Measurements from ENCODE around the gene LRWD1. TPM values are rescaled to one million over a fixed set of nuclear protein-coding genes. Genes with fewer than 3 reads are reported as not detected.
"Not testable (repeated sequence)": the region's sequence is repeated elsewhere in the genome, so short reads cannot be mapped to it uniquely, and the experiment has no call there.

Gene LRWD1
- total RNA-seq, 4 donors from 2014 or later, result 22.6 to 79.2 (median 23.8) TPM

DNA sequence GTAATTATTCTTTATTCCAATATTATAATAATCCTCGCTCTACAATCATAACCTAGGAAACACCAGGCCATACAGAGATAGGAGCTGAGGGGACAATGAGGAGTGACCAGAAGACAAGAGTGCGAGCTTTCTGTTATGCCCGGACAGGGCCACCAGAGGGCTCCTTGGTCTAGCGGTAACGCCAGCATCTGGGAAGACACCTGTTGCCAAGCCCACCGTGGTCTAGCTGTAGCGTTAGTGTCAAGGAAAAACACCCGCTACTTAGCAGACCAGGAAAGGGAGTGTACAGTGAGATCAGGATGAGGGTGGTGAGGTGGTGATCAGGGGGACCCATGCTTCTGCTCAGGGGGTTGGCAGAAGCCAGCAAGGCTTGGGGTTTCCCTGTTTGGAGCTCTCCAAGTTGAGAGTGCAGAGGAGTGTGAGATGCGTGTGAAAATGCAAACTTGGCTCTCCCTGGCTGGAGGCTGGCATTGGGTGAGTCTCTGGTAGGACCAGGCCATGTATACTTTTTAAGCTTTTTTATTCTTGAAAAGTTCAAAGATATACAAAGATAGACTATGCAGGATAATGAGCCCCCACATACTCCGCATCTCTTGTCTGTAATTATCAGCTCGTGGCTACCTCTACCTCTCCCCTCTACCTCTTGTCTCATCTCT is 15.3 kb downstream of the LRWD1 start:
- H3K9me3 ChIP-seq, H3K27me3 ChIP-seq, H3K4me1 ChIP-seq, H3K27ac ChIP-seq, H3K4me3 ChIP-seq, H3K36me3 ChIP-seq: not testable (repeated sequence)
- peak in 2 of 3 donors; percentile 61 to 82 for DNase-seq
- TF ChIP-seq, protein P1, sequence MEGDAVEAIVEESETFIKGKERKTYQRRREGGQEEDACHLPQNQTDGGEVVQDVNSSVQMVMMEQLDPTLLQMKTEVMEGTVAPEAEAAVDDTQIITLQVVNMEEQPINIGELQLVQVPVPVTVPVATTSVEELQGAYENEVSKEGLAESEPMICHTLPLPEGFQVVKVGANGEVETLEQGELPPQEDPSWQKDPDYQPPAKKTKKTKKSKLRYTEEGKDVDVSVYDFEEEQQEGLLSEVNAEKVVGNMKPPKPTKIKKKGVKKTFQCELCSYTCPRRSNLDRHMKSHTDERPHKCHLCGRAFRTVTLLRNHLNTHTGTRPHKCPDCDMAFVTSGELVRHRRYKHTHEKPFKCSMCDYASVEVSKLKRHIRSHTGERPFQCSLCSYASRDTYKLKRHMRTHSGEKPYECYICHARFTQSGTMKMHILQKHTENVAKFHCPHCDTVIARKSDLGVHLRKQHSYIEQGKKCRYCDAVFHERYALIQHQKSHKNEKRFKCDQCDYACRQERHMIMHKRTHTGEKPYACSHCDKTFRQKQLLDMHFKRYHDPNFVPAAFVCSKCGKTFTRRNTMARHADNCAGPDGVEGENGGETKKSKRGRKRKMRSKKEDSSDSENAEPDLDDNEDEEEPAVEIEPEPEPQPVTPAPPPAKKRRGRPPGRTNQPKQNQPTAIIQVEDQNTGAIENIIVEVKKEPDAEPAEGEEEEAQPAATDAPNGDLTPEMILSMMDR (IDR thresholded peaks at IDR 0.05), result peak in 4 of 6 experiments; percentile 32 to 58 (median 48)

DNA sequence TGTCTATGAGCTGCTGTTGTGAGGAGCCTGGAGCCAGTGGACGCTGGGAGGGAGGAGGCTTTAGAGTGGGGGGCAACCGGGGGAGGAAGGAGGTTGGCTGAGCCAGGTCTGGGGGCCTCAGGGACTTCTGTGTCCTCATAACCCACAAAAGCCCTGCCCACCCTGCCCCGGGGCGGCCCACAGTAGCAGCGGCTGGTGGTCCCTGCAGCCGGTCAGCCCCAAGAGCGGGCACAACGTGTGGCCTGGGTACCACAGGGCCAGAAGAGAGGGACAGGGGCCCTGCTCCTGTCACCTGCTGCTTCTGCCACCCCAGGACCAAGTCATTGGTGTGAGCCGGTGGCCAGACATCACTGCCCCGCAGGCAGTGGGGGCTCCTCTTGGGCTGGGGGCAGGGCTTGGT is 17.2 kb downstream of the LRWD1 start:
- not testable (repeated sequence) for H3K4me3 ChIP-seq, H3K36me3 ChIP-seq, H3K4me1 ChIP-seq, H3K27me3 ChIP-seq, H3K9me3 ChIP-seq, H3K27ac ChIP-seq, DNase-seq

DNA sequence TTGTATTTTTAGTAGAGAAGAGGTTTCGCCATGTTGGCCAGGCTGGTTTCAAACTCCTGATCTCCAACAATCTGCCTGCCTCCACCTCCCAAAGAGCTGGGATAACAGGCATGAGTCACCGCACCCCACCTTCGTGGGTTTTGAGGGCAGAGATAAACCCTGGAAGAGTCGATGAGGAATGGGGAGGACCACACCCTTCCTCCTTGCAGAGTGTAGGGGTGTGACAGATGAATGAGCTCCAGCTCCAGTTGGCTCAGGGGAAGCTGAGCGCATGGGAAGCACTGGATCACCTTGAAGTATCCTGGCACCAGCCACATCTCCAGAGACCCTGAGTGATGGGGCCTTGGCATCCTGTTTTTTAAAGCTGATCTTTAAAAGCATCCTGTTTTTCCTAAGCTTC is 19.5 kb downstream of the LRWD1 start:
- not testable (repeated sequence) for H3K9me3 ChIP-seq, H3K36me3 ChIP-seq, H3K27ac ChIP-seq, DNase-seq, H3K27me3 ChIP-seq, H3K4me1 ChIP-seq, H3K4me3 ChIP-seq

DNA sequence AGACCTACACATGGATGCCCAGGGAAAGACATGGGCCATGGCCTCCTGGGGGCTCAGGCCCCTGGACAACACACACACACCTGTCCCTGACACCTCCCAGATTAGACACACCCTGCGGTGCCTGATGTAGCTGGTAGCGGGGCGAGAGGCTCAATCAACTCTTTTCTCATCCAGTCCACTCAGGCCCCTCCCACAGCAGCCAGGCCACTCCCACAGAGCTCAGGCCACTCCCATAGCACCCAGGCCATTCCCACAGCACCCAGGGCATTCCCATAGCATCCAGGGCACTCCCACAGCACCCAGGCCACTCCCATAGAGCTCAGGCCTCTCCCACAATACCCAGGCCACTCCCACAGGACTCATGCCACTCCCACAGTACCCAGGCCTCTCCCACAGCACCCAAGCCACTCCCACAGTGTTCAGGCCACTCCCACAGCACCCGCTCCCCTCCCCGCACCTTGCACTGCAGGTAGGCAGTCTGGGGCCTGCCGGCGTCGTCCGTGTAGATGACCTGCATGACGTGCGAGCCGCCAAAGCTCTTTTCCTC is 25.8 kb downstream of the LRWD1 start:
- not testable (repeated sequence) for H3K27me3 ChIP-seq, H3K9me3 ChIP-seq, H3K4me3 ChIP-seq, H3K36me3 ChIP-seq, H3K27ac ChIP-seq, H3K4me1 ChIP-seq
- peak in 2 of 3 donors; percentile 24 to 89 for DNase-seq

DNA sequence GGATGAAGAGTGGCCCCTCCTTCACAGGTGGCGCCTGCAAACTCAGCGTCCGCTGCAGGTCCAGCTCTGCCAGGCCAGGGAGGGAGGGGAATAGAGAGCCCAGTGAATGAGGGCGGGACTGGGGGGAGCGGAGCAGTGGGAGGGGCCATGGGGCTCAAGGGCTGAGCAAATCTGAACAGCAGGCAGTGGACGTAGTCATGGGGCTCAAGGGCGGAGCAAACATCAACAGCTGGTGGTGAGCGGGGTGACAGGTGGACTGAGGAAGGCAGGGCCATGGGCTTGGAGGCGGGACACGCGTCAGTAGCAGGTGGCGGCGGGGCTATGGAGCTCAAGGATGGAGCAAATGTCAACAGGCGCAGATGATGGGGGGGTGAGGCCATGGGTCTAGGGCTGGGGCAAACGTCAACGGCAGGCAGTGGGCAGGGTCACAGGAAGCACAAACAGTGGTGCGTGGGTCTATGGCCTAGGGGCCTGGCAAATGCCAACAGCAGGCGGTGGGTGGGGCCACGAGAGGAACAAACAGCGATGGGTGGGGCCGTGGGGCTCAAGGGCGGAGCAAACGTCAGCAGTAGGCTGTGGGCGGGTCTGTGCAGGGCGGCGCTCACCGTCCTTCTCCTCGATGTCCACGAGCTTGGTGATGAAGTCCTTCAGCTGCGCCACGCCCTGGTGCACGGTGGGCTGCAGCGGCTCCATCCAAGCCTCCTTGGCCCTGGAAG is 28.6 kb downstream of the LRWD1 start:
- not testable (repeated sequence) for H3K4me1 ChIP-seq, H3K36me3 ChIP-seq, H3K27ac ChIP-seq, H3K4me3 ChIP-seq, H3K27me3 ChIP-seq, H3K9me3 ChIP-seq
- DNase-seq, result peak in 1 of 3 donors; percentile 50

DNA sequence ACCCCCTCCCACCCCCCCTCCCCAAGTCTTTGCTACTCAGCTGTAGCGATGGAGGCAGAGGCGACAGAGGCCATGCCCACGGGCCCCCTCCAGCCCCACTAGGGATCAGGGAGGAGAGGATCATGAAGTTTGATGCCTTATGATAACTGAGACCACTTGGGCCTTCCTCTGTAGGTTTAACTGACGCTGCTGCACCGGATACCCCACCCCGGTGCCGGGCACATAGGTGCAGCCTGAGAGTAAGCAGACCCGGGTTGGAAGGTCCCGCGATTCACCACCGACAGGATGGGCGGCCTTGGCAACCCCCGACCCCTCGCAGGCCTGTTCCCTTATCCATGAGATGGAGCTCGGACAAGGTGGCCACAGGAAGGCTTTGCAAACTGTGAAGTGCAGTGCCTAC is 29.2 kb downstream of the LRWD1 start:
- DNase-seq, result not testable (repeated sequence)

DNA sequence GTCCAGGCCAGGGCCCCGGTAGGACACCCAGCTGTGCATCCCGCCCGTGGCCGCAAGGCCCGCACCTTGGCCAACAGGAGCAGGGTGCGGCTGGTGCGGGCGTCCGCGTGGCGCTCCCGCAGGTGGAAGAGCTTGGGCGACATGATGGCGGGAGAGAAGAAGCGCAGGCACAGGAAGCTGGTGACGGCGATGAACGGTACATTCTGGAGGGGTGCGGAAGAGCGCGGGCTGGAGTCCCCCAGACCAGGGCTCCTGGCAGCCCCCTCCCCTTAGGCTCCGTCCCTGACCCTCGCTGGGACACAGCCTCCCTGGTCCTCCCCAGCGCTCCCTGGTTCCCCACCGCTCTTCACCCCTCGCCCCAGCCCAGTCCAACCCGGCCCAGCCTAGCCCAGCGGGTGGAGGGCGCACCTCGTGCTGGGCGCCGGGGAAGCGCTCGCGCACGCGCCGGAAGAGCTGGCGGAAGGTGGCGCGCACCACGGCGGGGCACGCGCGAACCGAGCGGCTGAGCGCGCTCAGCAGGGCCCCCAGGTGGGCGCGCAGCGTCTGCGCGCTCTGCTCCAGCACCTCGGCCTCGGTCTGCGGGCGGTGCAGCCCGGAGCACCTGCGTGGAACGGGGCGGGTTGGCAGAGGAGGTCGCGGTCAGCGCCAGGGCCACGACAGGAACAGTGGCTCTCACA is 29.8 kb downstream of the LRWD1 start:
- not testable (repeated sequence) for H3K9me3 ChIP-seq, H3K27me3 ChIP-seq, H3K27ac ChIP-seq, H3K36me3 ChIP-seq, H3K4me1 ChIP-seq, DNase-seq, H3K4me3 ChIP-seq

More for the DNA sequence above, 29.2 kb downstream of the LRWD1 start:
- H3K9me3 ChIP-seq, H3K36me3 ChIP-seq, H3K27me3 ChIP-seq, H3K4me1 ChIP-seq: not testable (repeated sequence)
- H3K4me3 ChIP-seq, result peak overlapping the region in 2 of 4 donors; percentile 32 to 38
- H3K27ac ChIP-seq, result peak overlapping the region in 2 of 4 donors; percentile 45 to 66

DNA sequence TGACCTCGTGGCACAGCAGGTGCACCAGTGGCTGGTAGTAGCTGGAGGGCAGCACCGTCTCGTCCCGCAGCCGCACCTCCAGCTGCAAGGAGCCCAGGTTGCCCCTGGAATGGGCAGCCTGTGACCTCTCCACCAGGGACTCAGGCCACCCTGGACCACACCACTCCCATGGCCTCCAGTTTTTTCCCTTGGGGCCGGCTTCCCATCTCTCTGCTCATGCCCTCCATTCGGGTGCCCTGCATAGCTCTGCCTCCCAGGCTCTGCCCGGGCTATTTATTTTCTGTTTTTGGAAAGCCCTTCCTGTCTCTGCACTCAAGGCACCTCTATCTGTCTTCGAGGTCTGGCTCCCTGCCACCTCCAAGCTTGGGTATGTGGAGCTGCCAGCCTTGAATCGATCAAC is 32.1 kb downstream of the LRWD1 start:
- H3K27ac ChIP-seq, H3K36me3 ChIP-seq, H3K9me3 ChIP-seq, H3K4me1 ChIP-seq, H3K27me3 ChIP-seq, H3K4me3 ChIP-seq: not testable (repeated sequence)
- peak in 1 of 3 donors; percentile 11 for DNase-seq

DNA sequence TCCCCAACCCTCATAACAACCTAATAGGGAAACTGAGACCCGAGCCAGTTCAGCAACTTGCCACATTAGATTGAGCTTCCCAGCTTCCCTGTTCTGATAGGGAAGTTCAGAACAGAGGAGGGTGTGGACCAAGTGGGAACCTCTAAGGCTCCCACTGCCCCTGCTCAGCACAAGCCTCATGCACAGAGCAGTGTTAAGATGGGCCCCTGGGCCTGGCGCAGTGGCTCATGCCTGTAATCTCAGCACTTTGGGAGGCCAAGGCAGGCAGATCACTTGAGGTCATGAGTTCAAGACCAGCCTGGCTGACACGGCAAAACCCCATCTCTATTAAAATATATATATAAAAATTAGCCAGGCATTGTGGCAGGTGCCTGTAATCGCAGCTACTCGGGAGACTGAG is 32.5 kb downstream of the LRWD1 start:
- H3K27ac ChIP-seq, H3K27me3 ChIP-seq, H3K4me3 ChIP-seq, H3K4me1 ChIP-seq, H3K9me3 ChIP-seq, H3K36me3 ChIP-seq: not testable (repeated sequence)
- DNase-seq, result peak in 1 of 3 donors; percentile 33

DNA sequence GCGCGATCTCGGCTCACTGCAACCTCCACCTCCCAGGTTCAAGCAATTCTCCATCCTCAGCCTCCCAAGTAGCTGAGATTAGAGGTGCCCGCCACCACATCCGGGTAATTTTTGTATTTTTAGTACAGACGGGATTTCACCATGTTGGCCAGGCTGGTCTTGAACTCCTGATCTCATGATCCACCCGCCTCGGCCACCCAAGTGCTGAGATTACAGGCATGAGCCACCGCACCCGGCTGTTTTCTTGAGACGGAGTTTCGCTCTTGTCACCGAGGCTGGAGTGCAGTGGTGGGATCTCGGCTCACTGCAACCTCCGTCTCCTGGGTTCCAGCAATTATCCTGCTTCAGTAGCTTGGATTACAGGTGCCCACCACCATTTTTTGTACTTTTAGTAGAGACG is 33.5 kb downstream of the LRWD1 start:
- not testable (repeated sequence) for H3K27me3 ChIP-seq, H3K27ac ChIP-seq, H3K4me1 ChIP-seq, H3K9me3 ChIP-seq, H3K4me3 ChIP-seq, H3K36me3 ChIP-seq
- peak in 1 of 3 donors; percentile 37 for DNase-seq

DNA sequence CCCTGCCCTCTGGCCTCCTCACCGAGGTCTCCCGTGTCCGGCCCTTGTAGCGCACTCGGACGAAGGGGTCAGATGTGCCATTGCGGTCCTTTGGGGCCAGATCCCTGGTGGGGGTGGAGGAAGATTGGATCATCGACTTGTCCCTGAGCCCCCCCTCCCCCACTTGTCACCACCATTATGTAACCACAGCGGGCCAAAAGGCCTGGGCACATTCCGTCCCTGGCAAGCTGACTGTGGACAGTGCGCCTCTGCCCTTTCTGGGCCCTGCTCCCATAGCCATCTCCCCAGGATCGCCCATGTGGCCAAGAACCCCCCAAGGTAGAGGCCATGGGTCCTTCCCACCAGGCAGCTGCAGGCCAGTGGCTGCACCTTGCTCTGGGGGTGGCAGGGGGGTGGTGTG is 38.4 kb downstream of the LRWD1 start:
- not testable (repeated sequence) for H3K27me3 ChIP-seq, DNase-seq, H3K4me1 ChIP-seq, H3K9me3 ChIP-seq, H3K4me3 ChIP-seq, H3K36me3 ChIP-seq, H3K27ac ChIP-seq

DNA sequence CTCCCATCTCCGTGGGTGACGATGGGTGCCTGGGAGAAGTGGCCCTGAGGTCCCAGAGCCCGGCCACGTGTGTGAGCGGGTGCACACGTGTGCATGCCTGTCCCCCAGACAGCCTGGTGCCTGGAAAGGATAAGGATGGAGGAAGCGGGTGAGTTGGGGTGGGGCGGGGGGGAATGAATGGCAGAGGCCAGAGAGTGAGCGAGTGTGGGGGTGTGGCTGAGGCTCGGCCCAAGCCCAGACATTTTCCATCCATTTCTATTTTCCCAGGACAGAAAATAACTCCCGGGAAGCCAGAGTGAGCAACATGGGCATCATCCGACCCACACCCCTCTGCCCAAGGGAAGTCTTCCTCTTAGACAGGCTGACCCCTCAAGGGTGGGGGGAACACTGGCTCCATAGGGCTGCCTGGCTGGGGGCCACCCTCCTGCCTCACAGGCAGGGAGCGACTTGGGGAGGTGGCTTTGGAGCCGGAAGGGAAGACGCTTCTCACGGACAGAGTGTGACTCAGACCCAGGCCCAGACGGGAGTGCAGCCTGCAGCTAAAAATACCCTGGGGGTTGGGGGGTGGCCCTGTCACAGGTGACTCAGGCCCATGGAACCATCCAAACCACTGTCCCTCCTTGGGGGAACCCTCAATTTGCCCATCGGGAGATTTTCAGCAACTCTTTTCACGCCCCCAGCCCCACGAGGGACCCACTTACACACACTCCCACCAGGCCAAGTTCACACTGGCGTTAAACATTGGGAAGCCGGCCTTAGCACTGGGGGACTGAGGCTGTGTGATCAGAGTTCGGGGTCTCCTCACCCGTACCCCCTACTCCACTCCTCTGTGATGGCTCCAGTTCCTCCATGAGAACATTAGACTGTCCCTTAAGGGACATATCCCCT is 40.8 kb downstream of the LRWD1 start:
- DNase-seq, H3K4me3 ChIP-seq, H3K27ac ChIP-seq, H3K4me1 ChIP-seq, H3K9me3 ChIP-seq, H3K27me3 ChIP-seq, H3K36me3 ChIP-seq: not testable (repeated sequence)

DNA sequence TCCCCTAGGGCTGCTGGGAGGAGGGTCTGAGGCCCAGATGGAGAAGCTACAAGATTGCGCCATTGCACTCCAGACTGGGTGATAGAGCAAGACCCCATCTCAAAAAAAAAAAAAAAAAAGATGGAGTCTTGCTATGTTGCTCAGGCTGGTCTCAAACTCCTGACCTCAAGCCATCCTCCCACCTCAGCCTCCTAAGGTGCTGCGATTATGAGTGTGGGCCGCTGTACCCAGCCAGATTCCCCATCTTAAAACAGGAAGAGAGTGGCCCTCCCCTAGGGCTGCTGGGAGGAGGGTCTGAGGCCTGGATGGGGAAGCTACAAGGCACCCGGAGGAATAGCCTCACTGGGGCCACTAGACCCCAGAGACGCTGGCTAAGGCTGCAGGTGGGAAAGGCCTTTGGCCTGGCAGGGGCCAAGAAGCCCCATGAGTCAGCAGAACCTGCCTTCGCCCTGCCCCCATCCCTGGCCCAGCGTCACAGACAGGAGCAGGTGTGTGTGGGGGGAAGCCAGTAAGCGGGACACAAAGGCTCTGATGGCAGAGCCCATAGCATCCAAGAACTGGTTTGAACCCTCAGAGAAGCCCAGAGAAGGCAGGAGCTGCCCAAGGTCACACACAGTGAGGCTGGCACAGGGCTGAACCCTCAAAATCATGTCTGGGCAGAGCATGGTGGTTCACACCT is 42.8 kb downstream of the LRWD1 start:
- not testable (repeated sequence) for H3K4me3 ChIP-seq, H3K36me3 ChIP-seq, H3K27me3 ChIP-seq, H3K4me1 ChIP-seq, H3K27ac ChIP-seq, H3K9me3 ChIP-seq
- peak in 1 of 3 donors; percentile 9 for DNase-seq

Measured in Peyer's patch (tissue), 4 donors.